HUDEP-2 (cell line): Measurements from ENCODE around the gene ANXA2.
A peak's percentile ranks its signal among the peaks of the same experiment; 100 is the strongest.
"Not testable (repeated sequence)": the region's sequence is repeated elsewhere in the genome, so short reads cannot be mapped to it uniquely, and the experiment has no call there.

Source experiments
- DNase-seq, 76 experiments: peaks; one replicate each; lab custom pipeline; 2025; ENCODE audit not compliant: unreplicated experiment in 76 of 76; lab: John Stamatoyannopoulos, UW

The ANXA2 gene

DNA sequence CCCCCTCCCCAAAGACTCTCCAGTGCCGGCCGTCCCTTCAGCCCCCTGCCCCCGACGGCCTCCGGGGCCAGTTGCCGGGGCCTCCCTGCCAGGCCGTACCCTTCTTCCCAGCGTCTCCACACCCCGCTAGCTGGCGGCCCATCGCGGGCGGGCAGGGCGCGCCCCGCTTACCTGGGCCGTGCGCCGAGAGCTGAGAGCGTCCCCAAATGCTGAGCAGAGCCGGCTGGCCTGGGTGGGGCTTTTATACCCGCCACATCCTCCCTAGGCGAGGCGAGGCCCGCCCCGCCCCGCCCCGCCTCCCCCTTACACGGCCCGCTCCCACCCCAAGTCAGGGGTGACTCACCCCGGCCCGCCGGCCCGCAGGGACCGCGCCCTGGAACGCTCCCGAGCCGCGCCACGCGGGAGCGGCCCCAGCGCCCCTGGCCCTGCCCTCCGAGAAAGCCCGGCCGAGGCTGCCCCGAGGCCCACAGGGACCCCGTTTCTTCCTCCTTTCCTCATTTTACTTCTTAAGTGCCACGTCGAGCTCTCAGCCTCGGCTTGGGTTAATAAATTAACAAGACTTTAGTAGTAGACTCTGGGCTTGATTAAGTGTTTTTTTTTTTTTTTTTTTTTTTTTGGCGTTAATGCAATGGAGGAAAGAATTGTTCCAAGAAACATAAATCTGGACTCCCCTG lies at the start of gene ANXA2:
ANXA2 (minus strand) TSS at position 215 of the 674 bp plus-strand sequence. CDS start 11,911 bp downstream, outside the sequence.
- DNase-seq, result peak in 74 of 76 experiments; percentile 5 to 86 (median 71)

DNA sequence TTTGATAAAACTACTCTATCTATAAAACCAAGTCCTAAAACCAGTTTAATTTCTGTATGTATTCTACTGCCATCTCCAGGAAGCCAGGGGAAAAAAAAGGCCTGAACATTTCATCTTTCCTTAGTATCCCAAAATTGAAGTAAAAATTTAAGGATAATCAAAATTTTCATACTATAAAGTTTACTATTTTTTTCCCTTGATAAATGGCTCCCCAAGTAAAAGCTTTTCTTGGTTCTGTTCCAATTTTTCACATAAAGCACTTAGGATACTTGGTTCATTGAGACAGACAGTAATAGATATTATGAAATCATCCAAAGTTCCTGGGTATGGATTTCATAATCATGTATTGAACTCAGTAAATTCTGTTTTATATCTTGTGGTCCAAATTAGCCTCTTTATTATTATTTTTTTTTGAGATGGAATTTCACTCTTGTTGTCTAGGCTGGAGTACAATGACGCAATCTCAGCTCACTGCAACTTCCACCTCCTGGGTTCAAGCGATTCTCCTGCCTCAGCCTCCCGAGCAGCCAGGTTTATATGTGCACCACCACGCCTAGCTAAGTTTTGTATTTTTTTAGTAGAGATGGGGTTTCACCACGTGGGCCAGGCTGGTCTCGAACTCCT lies 46.6 kb upstream of the ANXA2 start:
- no peak for DNase-seq

DNA sequence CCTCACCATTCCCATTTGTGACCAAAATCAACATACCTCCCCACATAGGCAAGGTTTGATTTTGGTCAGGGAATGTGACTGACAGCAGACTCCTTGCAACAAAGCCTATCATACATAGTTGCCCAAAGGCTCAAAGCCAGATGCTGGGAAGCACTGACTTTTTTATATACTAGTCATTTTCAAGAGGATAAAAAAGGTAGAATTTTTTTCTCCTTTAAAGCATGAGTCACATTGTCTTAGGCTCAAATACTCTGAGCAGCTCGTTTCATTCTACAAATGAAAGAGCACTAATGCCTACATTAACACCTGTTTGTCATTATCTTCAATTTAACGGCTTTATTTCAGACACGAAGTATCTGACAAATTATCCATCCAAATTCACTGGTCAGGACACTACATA lies 45.0 kb upstream of the ANXA2 start:
- no peak for DNase-seq

DNA sequence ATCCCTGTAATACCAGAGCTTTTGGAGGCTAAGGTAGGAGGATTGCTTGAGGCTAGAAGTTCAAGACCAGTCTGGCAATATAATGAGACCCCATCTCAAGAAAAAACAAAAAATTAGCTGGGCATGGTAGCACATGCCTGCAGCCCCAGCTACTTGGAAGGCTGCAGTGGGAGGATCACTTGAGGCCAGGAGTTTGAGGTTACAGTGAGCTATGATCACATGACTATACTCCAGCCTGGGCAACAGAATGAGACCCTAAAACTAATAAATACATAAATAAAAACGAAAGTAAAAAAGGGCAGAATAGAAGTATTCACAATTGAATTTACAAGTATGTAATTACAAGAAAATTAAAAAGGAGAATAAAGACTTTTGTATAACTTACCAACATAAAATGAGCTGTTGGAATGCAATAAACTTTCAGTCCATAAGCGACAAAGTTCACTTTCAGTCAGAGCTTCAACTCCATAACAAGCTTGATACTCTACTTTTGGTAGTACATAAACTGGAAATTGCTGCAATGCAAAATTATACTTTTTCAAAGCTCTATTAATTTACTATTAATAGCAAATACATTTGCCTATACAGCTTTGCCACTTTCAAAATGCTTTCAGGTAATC lies 44.4 kb upstream of the ANXA2 start:
- no peak for DNase-seq

DNA sequence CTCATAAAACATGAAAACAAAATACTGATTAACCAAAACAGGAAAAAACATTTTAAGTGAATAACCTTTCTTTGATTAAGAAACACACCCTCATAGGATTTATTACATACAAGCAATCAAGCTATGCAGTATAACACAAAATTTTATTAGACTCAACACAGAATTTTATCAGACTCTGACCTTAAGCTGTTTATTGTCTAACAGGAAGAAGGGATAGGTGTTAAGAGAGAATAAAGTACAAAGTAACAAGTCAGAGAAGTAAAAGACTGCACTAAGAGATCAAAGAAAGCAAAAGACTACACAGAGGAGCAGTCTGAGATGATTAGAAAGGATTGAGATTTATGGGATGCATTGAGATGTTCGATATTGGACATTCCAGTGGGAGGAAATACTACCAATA lies 43.5 kb upstream of the ANXA2 start:
- no peak for DNase-seq

DNA sequence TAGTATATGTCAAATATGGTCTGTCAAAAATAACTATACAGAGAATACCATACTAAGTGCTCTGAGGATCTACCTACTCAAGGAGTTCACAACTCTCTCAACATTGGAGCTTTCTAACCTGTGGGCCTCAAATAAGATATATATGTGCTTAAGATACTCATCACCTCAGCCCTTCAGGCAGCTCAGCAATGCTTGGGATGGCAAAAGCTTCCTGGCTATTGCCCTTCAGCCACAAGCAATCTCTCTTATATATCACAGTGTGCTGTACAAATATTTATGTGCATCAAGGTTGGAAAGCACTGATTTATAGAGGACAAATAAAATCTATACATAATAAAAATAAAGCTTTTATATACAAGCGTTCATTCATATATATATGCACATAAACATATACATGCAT lies 40.9 kb upstream of the ANXA2 start:
- no peak for DNase-seq

DNA sequence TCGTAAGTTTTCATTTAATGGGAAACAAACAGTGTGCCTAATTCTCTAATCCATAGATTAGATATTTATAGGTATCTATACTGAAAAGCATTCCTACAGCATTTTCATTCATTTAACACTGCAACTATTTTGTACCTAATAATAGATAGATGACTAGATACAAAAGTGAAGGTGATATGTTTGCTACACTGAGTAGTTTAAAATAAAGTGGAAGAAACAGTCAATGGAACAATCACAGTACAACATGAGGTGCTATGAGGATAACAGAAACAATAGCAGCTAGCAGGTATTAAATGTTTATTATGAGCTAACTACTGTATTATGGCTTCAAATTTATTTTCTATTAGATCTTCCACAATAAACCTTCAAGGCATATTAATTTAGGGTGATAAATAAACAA lies 31.1 kb upstream of the ANXA2 start:
- no peak for DNase-seq

DNA sequence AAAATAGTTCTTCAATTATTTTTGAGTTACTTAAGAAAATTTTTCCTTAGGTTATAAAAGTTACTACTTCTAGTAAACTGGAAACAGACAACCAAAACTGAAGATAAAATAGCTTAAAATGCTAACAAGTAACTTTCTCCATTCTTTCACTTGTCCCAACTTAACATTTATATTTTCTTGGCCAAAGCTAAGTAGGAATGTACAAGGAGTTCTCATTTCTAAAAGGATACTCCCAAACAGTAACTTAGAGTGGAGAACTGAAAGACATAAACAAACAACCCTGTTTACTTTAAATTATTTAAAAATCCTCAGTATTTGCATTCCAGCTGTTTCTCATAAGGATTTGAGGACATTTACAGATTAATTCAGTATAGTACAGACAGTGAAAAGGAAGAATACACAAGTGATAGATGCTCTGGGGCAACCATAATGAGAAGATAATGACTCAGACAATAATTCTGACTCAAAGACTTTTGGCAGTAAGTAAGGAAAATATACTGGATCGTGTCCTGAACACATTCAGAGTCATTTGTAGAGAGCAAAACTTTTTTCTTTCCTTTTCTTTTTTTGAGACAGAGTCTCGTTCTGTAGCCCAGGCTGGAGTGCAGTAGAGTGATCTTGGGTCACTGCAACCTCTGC lies 29.2 kb upstream of the ANXA2 start:
- no peak for DNase-seq

DNA sequence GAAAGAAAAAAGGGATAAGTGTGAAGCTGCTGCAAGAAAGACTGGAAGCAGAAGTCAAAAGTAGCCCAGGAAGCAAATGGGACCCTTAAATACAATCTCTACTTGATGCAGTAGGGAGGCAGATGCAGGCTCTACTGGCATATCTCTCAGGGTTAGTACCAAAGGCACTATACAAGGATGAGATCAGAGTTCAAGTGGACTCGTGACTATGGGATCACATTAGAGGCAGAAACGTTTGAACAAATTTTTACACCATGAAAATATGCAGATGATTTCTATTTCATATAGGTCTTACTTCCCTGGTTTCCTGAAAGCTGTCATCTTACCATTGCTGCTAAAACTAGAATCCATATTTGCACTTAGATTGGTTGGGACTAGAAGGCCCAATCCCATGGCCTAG lies 27.7 kb upstream of the ANXA2 start:
- DNase-seq, result no peak

DNA sequence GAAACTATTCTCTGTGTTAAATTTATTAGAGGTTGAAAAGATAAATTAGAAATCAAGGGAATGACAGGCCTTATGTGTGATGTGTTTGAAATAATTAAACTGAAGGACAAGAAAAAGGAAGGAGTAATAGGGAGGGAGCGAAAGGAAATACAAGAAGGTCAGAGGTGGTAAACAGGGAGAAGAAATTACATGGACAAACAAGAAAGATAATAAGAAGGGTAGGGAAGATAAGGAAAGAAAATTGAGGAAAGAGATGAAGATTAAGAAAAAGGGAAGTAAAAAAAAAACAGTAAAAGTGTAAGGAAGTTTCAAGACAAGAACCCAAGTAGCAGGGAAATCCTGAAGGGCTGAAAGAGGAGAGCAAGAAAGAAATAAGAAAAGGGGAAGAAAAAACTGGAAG lies 26.2 kb upstream of the ANXA2 start:
- no peak for DNase-seq

DNA sequence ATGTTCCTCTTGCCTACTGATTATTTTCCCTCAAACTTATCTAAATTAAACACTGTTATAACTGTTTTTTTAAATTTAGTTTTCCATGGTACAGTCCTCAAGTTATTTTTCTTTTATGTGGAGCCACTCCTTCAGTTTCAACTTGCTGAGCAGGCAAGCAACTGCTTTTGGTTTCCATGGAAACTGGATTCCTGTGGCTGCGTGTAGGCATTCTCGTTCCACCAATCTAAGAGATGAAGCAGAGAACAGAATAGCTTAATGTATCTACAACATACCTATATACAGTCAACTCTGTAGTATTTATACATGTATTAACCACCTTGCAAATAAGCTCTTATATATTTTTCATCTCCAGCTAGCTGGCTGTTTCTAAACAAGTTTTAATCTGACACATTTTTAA lies 25.8 kb upstream of the ANXA2 start:
- peak in 2 of 76 experiments; percentile 2 to 8 for DNase-seq

DNA sequence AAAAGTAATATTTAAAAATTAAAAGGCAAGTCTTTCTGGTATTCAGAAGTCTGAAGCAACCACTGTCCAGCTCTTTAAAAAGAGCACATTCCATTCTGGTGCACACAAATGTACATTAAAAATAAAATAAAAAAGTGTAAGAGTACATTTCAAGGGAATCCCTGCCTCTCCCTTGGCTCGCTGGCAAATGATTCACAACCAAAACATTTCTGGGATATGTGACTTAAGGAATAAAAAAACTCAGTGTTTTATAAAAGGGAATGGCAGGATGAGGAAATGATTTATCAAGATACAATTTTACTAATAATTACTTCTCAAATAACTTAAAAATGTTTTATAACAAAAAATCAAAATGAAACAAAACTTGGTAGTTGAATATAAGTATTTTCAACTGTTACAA lies 23.8 kb upstream of the ANXA2 start:
- no peak for DNase-seq

DNA sequence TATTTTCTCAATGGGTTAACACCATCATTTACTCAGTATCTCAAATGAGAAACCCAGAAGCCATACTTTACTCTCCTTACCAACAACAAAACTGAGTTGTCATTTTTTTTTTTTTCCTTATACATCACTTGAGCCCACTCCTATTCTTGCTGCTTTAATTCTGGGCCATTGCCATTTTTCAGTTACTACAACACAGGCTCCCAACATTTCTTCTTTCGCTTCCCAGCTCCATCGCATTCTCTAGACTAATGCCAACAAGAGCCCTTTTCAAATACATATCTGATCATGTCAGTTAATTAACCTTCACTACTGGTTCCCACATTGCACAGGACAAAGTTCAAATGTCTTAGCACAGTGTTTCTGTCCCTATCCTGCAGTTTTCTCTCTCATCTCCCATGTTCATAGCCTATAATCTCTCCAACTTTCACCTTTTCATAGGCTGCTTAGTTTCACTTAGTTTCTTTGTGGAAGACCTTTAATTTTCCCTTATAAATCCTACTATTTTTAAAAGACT lies 22.5 kb upstream of the ANXA2 start:
- DNase-seq, result no peak

DNA sequence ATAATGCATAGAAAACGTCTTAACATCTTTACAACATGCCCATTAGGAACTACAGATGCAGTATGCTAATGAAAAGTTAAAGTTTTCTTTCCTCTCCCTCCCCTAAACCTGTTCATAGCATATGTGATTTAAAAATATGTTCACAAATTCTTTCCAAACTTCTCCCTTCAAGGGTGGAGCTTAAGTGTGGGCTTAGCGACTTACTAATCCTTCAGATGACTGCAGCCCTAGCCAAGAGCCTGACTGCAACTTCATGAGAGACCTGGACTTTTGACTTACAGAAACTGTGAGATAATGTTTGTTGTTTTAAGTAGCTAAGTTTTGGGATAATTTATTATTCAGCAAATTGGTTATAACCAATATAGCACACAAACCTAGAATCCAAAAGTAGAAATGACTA lies 22.0 kb upstream of the ANXA2 start:
- no peak for DNase-seq

DNA sequence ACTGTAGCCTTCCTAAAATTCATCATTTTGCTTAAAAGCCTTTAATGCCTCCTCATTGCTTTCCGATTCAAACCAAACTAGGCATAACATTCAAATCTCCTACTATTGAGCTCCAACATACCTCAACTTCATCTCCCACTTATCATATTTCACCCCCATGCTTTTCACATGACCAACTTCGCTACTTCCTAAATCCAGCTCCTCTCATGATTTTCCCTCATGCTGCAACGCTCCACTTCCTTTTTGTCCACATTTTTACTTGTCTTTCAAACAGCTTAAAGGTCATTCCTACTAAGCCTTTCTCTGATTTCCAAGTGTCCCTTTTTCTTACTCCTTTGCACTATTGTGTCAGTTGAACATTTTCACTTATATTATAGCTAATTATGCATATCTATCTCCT lies 20.3 kb upstream of the ANXA2 start:
- DNase-seq, result no peak

DNA sequence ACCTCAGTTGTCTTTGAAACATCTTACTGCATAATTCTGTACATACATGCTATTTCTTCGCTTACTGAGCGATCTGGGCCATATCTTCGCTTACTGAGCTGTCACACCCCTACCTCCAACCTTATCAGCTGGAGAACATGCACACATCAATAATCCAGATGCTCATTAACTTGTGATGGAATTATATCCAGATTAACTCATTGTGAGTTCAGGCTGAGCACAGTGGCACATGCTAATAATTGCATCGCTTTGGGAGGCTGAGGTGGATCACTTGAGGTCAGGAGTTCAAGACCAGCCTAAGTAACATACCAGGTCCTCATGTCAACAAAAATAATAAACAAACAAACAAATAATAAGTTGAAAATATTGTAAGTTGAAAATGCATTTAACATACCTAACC lies 19.3 kb upstream of the ANXA2 start:
- DNase-seq, result peak in 31 of 76 experiments; percentile 3 to 78 (median 20)

DNA sequence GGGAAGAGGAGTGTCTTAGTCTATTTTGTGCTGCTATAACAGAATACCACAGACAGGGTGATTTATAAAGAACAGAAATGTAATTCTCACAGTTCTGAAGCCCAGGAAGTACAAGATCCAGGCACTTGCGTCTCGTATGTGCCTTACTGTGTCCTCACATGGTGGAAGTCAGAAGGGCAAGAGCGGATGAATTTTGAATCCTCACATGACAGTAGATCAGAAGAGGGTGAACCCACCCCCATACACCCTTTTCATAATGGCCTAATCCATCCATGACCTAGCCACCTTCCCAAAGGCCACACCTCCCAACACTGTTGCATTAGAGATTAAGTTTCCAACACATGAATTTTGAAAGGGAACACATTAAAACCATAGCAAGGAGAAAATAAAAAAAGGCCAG lies 18.7 kb upstream of the ANXA2 start:
- DNase-seq, result no peak

DNA sequence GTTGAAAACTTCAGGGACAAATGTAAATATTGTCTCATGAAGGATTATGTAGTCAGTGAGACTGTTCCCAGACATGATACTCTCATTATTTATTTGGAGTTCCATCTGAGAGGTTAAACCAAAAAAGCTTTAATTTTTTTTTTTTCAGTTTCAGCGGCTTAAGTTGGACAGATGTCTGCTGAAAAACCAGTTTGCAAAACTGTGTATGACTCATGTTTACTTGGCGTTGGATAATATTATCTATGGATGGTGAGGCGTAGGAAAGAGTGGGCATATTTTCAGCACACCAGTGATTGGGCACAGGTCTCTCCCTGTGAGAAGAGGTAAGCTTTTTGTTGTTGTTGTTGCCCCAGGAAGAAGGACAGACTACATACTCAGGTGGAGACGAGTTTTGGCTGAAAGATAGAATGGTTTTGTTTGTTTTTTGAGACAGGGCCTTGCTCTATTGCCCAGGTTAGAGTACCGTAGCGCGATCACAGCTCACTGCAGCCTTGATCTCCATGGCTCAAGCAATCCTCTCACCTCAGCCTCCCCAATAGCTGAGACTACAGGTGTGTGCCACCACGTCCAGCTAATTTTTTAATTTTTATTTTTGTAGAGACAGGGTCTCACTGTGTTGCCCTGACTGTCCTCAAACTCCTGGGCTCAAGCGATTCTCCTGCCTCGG lies 16.4 kb upstream of the ANXA2 start:
- DNase-seq, result no peak

DNA sequence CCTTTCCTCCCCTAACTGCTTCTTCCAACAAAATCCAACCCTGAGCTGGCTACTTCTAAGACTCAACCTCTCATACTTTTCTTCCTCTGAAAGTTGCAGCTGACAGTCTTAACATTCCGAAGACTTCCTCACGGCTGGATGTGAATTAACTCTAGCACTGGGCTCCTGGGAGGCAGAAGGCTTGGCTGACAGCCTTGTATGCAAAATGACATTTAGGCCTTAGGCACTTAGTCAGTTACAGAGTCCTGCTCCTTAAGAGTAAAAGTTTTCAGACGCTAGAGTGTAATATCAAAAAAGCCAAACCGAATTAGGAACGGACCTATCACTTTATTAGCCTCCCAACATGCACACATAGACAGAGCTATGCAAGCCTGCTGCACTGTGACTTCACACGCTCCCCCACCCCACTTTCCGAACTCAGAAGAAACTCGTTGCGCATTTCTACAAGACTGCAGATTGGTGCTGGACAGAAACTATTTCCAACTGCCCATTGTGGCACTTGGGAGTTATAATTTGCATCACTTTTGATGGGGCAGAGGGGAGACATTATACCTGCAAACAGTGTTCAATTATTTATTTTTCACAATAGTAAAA lies 15.5 kb upstream of the ANXA2 start:
- no peak for DNase-seq

DNA sequence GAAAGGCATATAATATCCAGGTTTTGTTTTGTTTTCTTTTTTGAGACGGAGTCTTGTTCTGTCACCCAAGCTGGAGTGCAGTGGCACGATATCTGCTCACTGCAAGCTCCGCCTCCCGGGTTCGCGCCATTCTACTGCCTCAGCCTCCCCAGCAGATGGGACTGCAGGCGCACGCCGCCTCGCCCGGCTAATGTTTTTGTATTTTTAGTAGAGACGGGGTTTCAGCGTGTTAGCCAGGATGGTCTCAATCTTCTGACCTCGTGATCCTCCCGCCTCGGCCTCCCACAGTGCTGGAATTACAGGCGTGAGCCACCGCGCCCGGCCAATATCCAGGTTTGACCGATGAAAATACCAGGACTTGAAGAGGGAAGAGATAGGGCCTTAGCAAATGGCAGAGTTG lies 15.0 kb upstream of the ANXA2 start:
- DNase-seq, result not testable (repeated sequence)
